Activated CD8-positive, alpha-beta memory T cell treated with anti-CD3 and anti-CD28 coated beads for 1 hour (primary cell): ENCODE measurements around the gene SMC1A.
"Not testable (repeated sequence)": the region's sequence is repeated elsewhere in the genome, so short reads cannot be mapped to it uniquely, and the experiment has no call there.

Experiments
- DNase-seq, 2 donors: peaks; one replicate each; pipeline ENCODE4 v3.0.0-alpha.2; 2020; ENCODE audit warnings: low read depth in 1 of 2; ENCODE audit errors: extremely low read depth in 1 of 2

Gene SMC1A

DNA sequence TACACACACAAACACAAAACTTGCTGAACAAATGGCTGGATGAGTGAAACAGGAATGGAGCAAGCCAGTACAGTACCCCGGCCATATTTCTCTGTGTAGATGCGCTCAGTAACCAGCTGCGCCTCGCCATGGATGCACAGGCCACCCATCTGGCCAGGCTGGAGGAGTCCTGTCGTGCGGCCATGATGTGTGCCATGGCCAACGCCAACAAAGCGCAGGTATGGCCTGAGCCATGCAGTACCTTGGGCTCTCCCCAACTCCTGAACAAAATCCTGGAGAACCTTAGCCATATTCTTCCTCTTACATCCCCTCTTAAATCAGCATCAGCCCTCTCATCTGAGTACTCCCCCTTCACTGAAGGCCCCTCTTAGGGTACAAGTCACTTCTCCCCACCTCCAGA lies 7.3 kb upstream of the SMC1A start:
- DNase-seq, result no peak

DNA sequence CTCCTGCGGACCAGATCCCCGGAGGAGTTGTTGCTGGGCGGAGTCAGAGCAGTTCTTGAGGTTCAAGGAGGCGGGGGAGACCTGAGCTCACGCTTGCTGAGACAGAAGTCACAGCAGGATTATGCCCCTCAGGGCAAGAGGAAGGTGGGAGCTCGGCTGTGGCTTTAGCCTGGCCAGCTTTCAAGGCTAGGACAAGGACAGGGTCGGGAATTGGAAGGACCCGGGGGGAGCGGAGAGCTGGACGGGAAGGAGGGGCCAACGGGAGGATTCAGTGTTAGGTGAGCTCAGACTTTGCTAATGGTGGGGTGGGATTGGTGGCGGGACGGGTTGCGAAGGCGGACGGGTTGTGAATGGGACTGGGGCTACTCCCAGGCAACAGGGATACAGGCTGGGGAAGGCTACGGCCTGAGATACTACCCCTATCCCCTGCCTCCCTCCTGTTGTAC lies 430 bp upstream of the SMC1A start, which contains the start of gene RIBC1:
RIBC1 (plus strand) TSS at position 13 of the 446 bp plus-strand sequence. CDS start 3,404 bp downstream, outside the sequence.
- no peak for DNase-seq

DNA sequence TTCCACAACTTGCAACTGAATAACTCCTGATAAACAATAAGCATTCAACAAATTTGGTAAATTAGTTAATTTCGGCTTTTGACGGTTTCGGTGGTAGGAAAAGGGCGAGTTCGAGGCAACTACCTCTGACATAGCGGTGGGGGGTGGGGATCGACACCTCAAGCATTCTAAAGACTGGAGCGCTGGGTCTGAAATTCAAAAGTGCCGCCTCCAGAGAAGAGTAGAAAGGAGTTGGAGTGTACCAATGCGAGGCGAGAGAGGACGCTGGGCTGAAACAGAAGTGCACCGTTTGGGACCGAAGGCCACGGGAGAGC lies 725 bp downstream of the SMC1A start:
- DNase-seq, result no peak

DNA sequence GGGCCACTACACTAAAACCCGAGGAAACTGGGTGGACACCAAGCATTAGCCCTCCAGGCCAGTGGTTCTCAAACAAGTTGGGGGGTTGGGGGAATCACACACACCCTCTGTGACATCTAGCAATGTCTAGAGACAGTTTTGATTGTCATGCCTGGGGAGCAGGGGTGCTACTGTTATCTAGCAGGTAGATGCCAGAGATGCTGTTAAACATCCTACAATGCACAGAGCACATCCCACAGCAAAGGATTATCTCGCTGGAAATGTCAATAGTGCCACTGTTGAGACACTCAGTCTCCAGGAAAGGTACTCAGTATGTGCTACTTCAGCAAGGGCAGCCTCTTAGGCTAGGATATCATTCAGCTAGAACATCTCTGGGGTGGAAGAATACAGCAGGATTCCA lies 1.3 kb downstream of the SMC1A start:
- no peak for DNase-seq

DNA sequence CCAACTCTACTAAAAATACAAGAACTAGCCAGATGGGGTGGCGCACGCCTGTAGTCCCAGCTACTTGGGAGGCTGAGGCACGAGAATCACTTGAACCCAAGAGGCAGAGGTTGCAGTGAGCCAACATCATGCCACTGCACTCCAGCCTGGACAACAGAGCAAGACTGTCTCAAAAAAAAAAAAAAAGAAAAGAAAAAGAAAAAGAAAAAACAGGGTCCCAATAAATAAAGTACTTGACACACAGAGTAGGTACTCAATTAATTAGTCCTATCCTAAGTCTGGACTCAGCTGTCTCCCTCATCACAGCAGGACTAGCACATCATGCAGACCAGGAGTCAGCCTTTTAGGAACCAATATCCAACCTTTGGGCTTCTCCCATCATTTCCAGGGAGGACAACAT lies 2.1 kb downstream of the SMC1A start:
- not testable (repeated sequence) for DNase-seq

DNA sequence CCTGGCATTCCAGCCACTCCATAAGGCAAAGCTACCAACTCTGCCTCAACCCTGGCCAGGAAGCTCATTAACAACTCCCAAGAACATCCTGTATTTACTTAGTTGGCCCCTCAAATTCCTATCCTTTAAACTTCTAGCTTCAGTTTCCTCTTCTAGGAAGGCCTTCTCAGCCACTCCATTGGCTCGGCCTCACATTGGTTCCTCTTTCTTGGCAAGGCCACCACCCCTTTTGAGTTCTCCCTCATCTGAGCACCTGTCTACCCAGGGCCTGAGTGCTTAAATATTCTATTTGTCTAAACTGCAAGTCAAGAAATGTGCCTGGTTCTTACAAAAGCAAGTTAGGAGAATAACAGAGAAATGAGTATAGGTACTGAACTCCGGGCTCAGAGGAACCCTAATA lies 10.0 kb downstream of the SMC1A start:
- no peak for DNase-seq

DNA sequence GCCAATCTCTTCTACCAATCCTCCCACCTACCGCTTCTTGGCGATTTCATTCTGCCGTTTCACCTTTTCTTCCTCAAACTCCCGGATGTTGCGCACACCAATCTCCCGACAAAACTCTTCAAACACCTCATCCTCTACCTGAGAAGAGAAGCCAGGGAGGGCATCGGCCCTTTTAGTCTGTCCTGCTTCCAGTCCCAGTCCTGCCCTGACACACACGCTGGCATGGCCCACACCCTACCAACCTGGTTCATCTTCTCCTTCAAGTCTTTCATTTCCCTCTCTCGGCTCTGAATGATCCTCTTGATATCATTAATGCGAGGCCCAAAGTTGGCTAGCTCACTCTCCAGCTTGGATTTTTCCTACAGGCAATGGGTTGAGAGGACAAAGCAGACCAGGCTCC lies 18.9 kb downstream of the SMC1A start:
- no peak for DNase-seq

DNA sequence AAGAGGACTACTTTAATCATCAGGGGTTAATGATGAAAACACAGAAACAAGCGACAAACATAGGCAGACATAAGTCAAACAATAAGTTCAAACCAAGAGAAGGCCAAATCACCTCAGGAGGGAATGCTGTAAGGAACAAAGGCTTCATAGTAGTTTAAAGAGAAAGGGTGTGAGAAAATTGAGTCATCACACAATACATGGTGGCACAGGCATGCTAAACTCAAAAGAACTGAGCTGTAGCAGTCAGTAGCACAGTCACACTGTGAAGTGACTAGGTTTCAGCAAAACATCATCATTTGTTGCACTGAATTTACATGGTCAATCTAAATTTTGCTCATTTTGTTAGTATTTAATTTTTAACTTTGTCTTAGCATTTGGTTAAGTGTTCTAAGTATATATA lies 24.2 kb downstream of the SMC1A start:
- no peak for DNase-seq

DNA sequence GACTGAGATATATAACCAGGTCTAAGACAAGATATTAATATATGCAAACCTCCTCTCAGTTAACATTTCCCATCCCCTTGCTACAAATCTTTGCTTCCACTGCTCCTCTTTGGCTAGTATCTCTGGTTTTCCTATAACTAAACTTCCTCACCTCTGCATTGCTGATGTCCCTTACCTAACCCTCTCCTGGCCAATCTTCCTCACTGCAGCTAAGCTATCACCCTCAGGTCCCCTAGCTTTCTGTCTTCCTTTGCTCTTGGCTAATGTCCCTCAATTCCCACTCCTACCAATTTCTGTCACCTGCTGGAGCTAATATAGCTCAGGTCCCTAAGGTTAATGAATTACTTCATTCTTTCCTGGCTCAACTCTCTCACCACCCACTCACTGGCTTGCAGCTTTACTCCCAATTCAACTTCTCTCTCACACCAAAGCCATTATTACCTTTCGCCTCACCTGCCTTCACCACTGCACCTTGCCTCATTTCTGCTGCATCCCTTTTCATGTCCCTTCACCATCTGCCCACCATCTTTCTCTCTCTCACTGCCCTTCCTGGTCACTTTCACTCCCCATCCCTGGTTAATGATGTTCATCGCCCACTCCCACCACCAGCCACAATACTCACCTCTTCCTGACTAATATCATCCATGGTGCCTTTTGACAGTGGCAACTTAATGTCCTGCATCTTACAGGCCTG lies 26.7 kb downstream of the SMC1A start:
- DNase-seq, result no peak

DNA sequence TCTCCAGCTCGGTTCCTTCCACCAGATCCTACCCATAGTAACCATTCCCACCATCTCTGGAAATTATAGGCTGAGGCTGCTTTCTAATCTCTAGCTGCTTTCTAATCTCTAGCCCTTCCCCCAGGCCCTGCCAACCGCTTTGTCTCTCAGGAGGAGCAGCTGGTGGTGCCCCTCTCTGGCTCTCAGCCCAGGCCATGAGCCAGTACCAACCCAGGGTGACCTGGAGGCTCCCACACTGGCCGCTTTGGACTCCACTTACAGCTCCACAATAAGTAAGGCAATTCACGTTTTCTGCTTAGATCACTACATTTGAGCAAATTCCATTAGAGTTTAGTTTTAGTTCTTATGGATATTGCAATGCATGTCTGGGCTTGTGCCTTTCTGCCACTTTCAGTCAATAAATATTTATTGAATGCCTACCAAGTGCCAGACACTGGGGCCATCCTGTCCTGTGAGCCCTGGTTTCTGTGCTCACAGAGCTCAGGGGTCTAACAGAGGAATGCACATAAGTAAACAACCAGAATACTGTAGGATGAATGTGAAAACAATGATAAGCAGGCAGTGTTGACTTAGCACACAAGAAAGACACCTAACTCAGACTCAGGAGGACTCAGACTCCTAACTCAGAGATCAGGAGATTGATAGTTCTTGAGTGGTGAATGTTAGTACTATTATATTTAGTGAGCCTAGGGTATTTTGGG lies 38.9 kb downstream of the SMC1A start:
- no peak for DNase-seq

DNA sequence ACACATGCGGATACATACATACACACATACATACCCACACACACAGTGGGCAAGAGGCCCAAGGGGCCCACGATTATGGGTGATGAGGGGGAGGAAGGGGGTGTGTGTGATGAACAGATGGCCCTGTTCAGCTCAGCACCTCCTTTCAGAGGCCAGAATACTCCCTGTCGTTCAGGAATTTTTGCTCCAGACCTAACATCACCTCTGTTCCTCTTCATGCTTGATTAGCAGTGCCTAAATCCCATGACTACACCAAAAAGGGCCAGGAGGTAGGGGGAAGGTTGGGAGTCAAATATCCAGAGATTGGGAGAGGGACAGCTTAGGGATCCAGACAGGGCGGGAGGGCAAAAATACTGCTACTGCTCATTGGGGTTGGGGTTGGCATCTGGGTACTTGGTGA lies 42.7 kb downstream of the SMC1A start:
- no peak for DNase-seq

DNA sequence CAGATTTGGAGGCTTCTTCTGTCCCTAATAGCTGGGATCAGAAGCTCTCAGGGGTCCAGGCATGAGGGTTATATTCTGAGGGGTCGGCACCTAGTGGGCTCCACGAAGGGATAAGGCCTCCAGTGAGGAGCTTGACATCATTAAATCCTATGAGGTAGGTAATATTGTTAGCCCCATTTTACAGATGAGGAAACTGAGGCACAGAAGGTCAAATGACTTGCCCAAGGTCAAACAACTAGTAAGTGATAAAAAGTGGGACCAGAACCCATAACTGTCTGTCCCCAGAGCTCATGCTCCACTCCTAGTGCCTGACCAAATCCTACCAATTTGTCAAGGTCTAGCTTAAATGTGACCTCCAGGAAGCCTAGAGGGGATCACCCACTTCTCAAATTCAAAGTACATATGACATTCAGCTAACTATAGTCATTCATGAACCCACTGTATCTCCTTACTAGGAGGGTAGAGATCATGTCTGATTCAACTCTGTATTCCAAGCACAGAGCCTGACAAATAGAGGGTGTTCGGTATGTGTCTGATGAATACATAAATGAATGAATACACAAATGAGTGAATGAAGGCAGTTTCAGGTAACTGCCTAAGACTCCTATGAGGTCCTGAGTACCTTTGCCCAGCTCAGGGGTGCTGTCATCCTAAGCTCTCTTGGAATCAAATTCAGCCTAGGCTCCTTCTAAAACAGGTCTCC lies 43.3 kb downstream of the SMC1A start:
- DNase-seq, result no peak

DNA sequence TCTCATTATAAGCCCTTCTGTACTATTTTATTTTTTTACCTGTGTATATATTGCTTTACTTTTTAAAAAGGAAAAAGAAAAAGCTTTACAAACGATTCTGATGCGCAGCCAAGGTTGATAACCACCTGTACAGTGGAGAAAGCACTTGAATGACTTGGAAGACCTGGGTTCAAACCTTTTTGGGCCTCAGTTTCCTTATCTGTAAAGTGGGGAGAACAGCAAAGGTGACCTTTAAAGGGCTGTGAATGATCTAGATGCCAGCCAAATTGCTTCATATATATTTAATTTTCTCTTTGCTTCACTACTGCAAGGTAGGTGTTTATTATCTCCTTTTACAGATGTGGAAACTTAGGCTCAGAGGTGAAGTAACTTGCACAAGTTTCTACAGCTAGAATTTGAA lies 45.0 kb downstream of the SMC1A start:
- no peak for DNase-seq

DNA sequence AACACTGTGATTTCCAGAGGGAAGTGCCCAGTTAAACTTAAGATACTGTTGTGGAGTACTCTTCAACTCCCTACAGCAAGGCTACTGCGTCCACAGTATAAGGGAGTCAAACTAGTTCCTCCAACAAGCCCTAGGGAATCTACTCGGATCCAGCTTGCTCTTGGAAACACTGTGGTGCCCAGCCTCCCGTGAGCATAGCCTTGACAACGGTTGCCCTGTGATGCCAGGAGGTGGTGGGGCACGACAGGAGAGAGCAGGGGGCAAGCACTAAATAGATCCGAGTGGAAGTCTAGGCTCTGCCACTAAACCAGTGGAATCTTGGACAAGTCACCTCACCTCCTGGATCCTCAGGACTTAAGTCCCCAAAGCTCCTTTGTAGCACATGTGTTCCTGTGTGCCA lies 45.6 kb downstream of the SMC1A start:
- DNase-seq, result no peak

DNA sequence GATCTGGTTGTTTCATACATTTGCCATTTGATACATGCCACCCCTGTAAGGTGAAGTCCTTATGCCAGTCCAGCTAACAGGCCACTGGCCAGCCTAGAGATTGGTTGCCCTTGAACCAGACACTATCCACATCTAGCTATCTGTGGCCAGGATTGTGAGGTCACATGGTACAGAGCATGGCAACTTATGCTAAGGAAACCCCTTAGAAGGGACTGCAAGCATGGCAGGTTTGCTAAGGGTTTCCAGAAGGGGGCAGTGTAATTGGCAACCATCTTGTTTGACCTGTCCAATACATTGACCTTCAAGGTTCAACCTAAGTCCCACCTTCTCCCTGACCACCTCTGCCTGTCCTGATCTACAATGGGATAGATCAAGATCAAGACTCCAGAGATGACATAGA lies 47.5 kb downstream of the SMC1A start:
- DNase-seq, result no peak

DNA sequence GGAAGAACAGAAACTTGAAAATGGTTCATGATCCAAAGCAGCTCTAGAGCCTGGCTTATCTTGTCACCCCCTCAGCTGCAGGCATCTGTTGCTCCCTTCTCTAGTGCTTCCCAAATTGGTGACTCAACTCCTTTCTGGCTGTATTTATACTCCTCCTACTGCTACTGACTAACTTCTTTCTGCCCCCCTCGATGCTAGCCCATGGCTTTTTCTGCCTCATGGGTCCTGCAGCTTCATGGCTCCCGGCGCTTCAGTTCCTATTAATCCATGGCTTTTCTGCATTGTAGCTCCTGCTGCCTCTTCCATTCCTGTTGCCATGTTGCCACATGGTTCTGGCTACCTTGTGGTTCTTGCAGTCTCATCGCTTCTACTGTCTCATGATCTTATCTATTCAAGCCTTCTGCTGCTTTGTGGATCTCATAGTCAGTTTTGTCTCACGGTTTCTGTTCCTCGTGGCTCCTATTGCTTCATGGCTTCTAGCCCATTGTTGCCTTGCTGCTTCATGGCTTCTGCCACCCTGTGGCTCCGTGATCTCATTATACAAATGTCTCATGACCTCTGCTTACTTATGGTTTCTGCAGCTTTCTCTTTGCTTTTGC lies 48.1 kb downstream of the SMC1A start:
- DNase-seq, result no peak

DNA sequence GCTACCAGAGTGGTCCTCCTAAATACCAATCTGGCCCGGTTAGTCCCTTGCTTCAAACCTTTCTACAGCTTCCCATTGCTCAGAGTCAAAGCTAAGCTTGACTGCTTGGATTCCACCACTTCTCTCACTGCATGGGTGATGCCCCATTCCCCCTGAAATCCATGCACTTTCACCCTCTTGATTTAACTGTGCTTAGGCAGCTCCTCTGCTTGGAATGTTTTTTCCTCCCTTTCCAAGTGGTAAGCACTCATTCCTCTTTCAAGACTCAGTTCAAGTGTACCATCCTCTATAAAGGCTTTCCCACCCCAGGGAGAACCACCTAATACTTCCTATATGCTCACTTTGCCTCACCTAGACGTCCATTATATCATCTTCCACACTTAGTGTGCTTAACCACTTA lies 49.1 kb downstream of the SMC1A start:
- DNase-seq, result no peak

DNA sequence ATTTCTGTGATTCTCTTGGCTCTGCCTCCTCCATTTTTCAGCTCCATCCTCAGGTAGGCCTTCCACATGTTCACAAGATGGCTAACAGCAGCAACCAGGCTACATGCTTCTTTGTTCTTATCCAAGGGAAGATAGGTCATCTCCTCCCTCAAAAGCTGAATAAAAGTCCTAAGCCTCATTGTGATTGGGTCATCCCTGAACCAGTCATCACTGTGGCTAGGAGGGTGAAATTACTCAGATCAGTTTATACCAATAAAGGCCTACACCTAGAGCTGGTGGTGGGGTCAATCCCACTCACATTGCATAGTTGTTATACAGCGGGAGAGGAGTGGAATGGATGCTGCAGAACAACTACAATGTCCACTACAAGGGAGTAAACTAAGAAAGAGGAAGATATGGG lies 56.0 kb downstream of the SMC1A start:
- not testable (repeated sequence) for DNase-seq

DNA sequence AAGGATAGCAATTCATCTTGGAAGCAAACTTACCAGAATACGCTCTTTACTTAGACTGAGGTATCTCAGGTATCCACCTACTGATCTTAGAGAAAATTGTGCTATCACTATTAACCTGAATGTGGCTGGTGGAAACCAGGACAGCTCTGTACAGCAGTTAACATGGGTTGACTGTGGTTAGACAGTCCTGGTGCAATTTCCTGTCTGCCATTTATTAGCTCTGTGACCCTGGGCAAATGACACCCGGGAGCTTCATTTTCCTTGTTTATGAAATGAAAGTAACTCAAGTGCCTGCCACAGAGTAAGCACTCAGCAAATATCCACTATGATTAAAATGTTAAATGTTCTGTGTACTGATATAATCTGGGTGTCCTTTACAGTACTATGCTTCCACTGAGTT lies 60.0 kb downstream of the SMC1A start:
- DNase-seq, result no peak

DNA sequence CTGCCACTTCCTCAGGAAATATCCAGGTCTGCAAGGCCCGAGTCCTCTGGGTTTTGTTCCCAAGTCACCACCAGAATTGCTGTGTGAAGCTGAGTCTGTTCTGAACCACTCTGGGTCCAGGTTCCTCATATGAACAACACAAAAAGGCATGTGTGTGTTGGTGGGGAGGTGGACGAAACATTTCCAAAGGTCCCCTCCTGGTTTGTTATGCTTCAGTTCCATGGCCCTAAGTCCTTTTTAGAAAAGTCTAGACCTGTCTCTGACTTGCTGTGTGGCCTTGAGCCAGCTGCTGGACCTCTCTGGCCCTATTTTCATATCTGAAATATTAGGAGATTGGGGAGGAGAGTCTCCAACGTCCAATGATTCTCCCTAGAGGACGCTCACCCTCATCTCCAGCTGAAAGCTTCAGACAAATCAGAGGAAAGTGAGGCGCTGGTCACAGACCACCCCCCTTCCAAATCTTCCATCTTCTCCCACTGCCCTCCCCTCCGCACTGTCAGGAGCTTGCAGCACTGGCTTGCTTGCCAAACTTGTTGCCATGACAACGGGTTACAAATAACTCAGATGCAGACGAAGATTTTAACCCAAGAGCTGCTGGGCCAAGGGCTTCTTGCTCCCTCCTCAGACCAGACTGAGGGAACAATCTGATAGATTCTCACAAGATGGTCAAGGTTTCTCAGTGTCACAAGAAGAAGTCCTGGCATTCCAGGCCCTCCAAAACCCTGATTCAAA lies 64.5 kb downstream of the SMC1A start:
- no peak for DNase-seq

DNA sequence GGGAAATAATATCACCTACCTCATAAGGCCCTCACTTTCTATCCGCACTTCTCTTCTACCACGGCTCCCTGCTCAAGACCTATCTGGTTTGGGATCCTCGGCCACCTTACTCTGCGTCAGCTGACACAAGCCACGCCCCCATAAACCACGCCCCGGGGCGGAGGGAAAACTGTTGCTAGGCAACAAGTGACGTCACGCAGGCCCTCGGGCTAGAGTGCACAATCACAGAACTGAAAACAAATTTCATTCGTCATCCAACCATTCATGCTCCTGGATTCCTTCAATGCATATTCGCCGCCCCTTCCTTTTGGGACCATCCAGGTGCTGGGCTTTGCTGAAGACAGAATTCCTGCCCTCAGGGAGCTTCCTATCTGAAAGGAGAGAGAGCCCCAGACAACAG lies 66.3 kb downstream of the SMC1A start:
- DNase-seq, result no peak
